Activated CD8-positive, alpha-beta memory T cell treated with anti-CD3 and anti-CD28 coated beads, Interleukin-2, amount 10 ng/mL, durations not matched to agents 7 days and 5 days (primary cell): ENCODE measurements around the gene AP4S1. TPM values are rescaled to one million over a fixed set of nuclear protein-coding genes. Genes with fewer than 3 reads are reported as not detected.
"Not testable (repeated sequence)": the region's sequence is repeated elsewhere in the genome, so short reads cannot be mapped to it uniquely, and the experiment has no call there.

Source experiments
- ATAC-seq: fragments of 150-1000 bp; cut with Tn5 transposase; one replicate; pipeline ENCODE4 v1.10.0; 2021; ENCODE audit warnings: moderate library complexity
- CTCF ChIA-PET: fragments of 350-600 bp; sonication (Branson Sonifier 250); formaldehyde crosslinking; loops from one replicate; lab custom pipeline; 2021; ENCODE audit warnings: antibody characterized with exemption; lab: Charles Lee
- DNase-seq: peaks from one replicate; pipeline ENCODE4 v3.0.0-alpha.2; 2020
- H3K27ac Mint-ChIP-seq: one replicate; pipeline ENCODE4 v1.8.0; 2021; ENCODE audit warnings: mild to moderate bottlenecking, mixed read lengths
- H3K27me3 Mint-ChIP-seq: one replicate; pipeline ENCODE4 v1.8.0; 2021; ENCODE audit warnings: mixed read lengths
- H3K36me3 Mint-ChIP-seq: one replicate; pipeline ENCODE4 v1.8.0; 2021; ENCODE audit warnings: mild to moderate bottlenecking, mixed read lengths
- H3K4me1 Mint-ChIP-seq: one replicate; pipeline ENCODE4 v1.8.0; 2021; ENCODE audit warnings: mixed read lengths
- H3K4me3 Mint-ChIP-seq: one replicate; pipeline ENCODE4 v1.8.0; 2021; ENCODE audit warnings: mild to moderate bottlenecking, moderate library complexity, mixed read lengths
- H3K9me3 Mint-ChIP-seq: one replicate; pipeline ENCODE4 v1.8.0; 2022; ENCODE audit warnings: low read depth, mixed read lengths
- total RNA-seq, 2 experiments: library from RNA; stranded (reverse); gene quantifications; one replicate each; pipeline ENCODE4 v1.2.3, GENCODE V29; 2021

The AP4S1 gene, protein sequence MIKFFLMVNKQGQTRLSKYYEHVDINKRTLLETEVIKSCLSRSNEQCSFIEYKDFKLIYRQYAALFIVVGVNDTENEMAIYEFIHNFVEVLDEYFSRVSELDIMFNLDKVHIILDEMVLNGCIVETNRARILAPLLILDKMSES
- 1 to 10 TPM; 4.7 to 4.9 TPM for total RNA-seq

- Mint-ChIP-seq H3K27me3 (no peaks in the 10 kb centered on the region), H3K4me1 (peaks cover 48% of the 10 kb centered on the region), H3K36me3 (peaks cover 22% of the 10 kb centered on the region), H3K9me3 (no peaks in the 10 kb centered on the region), H3K4me3 (peak within 1 kb of the TSS; percentile 90), H3K27ac (peak within 1 kb of the TSS; percentile 96)
- peak; percentile 66 for DNase-seq
- CTCF ChIA-PET, result interaction anchor here (1.4 to 1.9 kb wide), 2 partner anchors 91 to 103 kb away, joined by 3 to 5 read pairs; no protein-coding TSS in a partner anchor
- ATAC-seq, result peak; percentile 28
Observed at GRCh38 chr14:31025367-31026076, at the start of gene AP4S1. Gene AP4S1, plus strand, starts transcription at chr14:31025649. Its CDS starts 40,548 bp downstream, at chr14:31066197.

GRCh38 chr14:30977752-30978151 is 47.7 kb upstream of the AP4S1 start:
- peaks cover 5% of the 10 kb centered on the region for H3K36me3 Mint-ChIP-seq
- no peak for DNase-seq
- H3K27me3 Mint-ChIP-seq, result no peaks in the 10 kb centered on the region
- H3K4me1 Mint-ChIP-seq, result peaks cover 13% of the 10 kb centered on the region
- no peak overlapping the region for H3K27ac Mint-ChIP-seq
- CTCF ChIA-PET, result interaction anchor here (1.2 to 2.1 kb wide), 3 partner anchors 10 to 105 kb away, joined by 3 to 7 read pairs (median 6); no protein-coding TSS in a partner anchor
- H3K9me3 Mint-ChIP-seq, result no peaks in the 10 kb centered on the region
- H3K4me3 Mint-ChIP-seq, result no peak overlapping the region
- no peak for ATAC-seq

DNA sequence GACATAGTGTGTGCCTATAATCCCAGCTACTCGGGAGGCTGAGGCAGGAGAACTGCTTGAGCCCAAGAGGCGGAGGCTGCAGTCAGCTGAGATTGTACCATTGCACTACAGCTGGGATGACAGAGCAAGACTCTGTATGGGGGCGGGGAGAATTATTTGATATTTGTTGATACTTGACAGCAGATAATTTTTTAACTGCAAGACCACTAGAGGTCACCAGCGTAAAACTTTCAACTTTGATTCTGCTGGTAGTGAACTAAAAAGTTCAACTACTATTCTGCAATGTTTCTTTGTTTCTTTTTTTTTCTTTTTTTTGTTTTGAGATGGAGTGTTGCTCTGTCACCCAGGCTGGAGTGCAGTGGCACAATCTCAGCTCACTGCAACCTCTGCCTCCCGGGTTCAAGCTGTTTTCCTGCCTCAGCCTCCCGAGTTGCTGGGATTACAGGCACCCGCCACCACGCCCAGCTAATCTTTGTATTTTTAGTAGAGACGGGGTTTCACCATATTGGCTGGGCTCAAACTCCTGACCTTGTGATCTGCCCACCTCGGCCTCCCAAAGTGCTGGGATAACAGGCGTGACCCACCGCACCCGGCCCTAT is 45.2 kb upstream of the AP4S1 start:
- CTCF ChIA-PET, result interaction anchor here (1.2 to 2.6 kb wide), 8 partner anchors 10 to 376 kb away, joined by 3 to 6 read pairs (median 3); partner anchors contain the start of gene COCH
- H3K9me3 Mint-ChIP-seq, H3K27me3 Mint-ChIP-seq, H3K4me1 Mint-ChIP-seq, H3K4me3 Mint-ChIP-seq, H3K36me3 Mint-ChIP-seq, H3K27ac Mint-ChIP-seq: not testable (repeated sequence)
- DNase-seq, result peak; percentile 45
- ATAC-seq, result peak; percentile 72

DNA sequence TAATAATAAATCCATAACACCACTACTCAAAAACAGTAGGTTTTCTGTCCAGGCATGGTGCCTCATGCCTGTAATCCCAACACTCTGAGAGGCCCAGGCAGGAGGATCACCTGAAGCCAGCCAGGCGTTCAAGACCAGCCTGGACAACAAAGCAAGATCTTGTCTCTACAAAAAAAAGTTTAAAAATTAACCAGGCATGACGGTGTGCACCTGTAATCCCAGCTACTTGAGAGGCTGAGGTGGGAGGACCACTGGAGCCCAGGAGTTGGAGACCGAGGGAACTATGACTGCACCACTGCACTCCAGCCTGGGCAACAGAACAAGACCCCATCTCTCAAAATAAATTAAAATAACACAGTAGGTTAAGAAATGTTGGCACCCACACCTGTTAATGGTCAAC is 44.5 kb upstream of the AP4S1 start:
- Mint-ChIP-seq H3K4me1 (peaks cover 2% of the 10 kb centered on the region), H3K27ac (no peak overlapping the region), H3K9me3 (no peaks in the 10 kb centered on the region), H3K27me3 (no peaks in the 10 kb centered on the region), H3K36me3 (peaks cover 2% of the 10 kb centered on the region), H3K4me3 (no peak overlapping the region)
- ATAC-seq, result no peak
- CTCF ChIA-PET, result interaction anchor here (1.3 to 2.6 kb wide), 4 partner anchors 10 to 375 kb away, joined by 3 to 6 read pairs (median 4); no protein-coding TSS in a partner anchor
- DNase-seq, result no peak

- Mint-ChIP-seq H3K9me3 (no peaks in the 10 kb centered on the region), H3K4me3 (no peak overlapping the region), H3K4me1 (peaks cover 1% of the 10 kb centered on the region), H3K36me3 (no peaks in the 10 kb centered on the region), H3K27me3 (no peaks in the 10 kb centered on the region), H3K27ac (no peak overlapping the region)
- CTCF ChIA-PET, result interaction anchor here (1.0 to 1.5 kb wide), 2 partner anchors 13 to 69 kb away, joined by 3 read pairs; no protein-coding TSS in a partner anchor
- ATAC-seq (no peak), DNase-seq (no peak)
Observed at GRCh38 chr14:30982533-30982932, 42.9 kb upstream of the AP4S1 start.

- ATAC-seq (no peak), DNase-seq (no peak)
- no peaks in the 10 kb centered on the region for H3K36me3 Mint-ChIP-seq
- CTCF ChIA-PET, result interaction anchor here (1.0 kb wide), 1 partner anchor 8 kb away, joined by 3 read pairs; no protein-coding TSS in a partner anchor
- no peaks in the 10 kb centered on the region for H3K27me3 Mint-ChIP-seq
- H3K9me3 Mint-ChIP-seq, result no peaks in the 10 kb centered on the region
- peaks cover 1% of the 10 kb centered on the region for H3K4me1 Mint-ChIP-seq
- no peak overlapping the region for H3K4me3 Mint-ChIP-seq
- H3K27ac Mint-ChIP-seq, result no peak overlapping the region
Observed at GRCh38 chr14:30983858-30984257, 41.6 kb upstream of the AP4S1 start.

DNA sequence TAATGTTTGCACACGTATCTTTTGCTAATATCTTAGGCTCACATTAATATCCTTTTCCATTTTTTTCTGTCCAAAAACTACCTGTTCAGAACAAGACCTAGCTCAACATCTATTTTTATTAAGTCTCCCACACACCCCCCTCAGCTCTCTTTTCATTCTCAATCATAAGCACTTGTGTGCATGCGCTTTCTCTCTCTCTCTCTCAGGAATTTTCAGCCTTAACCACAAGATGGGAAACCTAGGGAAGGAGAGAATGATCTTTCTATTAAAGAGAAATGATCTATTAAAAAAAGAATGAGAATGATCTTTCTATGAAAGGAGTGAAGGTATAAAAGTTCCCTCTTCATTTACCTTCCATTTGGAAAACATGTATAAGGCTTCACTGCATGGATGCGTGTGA is 39.7 kb upstream of the AP4S1 start:
- no peaks in the 10 kb centered on the region for H3K9me3 Mint-ChIP-seq
- H3K4me3 Mint-ChIP-seq, result no peak overlapping the region
- no peaks in the 10 kb centered on the region for H3K27me3 Mint-ChIP-seq
- no peak overlapping the region for H3K27ac Mint-ChIP-seq
- DNase-seq (no peak), ATAC-seq (no peak)
- peaks cover 1% of the 10 kb centered on the region for H3K4me1 Mint-ChIP-seq
- peaks cover 5% of the 10 kb centered on the region for H3K36me3 Mint-ChIP-seq
- CTCF ChIA-PET, result no interaction called here

- H3K27ac Mint-ChIP-seq, result no peak overlapping the region
- H3K9me3 Mint-ChIP-seq, result no peaks in the 10 kb centered on the region
- CTCF ChIA-PET, result interaction anchor here (1.2 to 1.9 kb wide), 2 partner anchors 7 to 10 kb away, joined by 4 to 6 read pairs; no protein-coding TSS in a partner anchor
- H3K4me1 Mint-ChIP-seq, result peaks cover 4% of the 10 kb centered on the region
- DNase-seq (no peak), ATAC-seq (no peak)
- peaks cover 8% of the 10 kb centered on the region for H3K36me3 Mint-ChIP-seq
- H3K27me3 Mint-ChIP-seq, result no peaks in the 10 kb centered on the region
- H3K4me3 Mint-ChIP-seq, result no peak overlapping the region
Observed at GRCh38 chr14:30988509-30988908, 36.9 kb upstream of the AP4S1 start.

DNA sequence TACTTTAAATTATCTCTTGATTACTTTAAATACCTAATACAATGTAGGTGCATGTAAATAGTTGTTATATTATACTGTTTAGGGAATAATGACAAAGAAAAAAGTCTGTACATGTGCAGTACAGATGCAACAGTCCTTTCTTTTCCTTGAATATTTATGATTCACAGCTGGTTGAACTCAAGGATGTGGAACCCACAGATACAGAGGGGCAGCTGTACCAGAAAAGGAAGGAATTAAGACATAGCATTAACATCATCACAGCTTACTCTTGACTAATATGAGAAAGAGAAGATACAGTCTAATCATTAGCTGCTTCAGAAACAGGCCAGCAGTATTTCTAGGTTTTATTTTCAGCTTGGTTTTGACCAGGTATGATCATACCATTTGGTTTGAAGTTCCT is 34.7 kb upstream of the AP4S1 start:
- DNase-seq (no peak), ATAC-seq (no peak)
- no peaks in the 10 kb centered on the region for H3K9me3 Mint-ChIP-seq
- no peak overlapping the region for H3K4me3 Mint-ChIP-seq
- H3K27me3 Mint-ChIP-seq, result no peaks in the 10 kb centered on the region
- H3K4me1 Mint-ChIP-seq, result peaks cover 15% of the 10 kb centered on the region
- CTCF ChIA-PET, result interaction anchor here (1.3 kb wide), 1 partner anchor 10 kb away, joined by 4 read pairs; no protein-coding TSS in a partner anchor
- peaks cover 9% of the 10 kb centered on the region for H3K36me3 Mint-ChIP-seq
- H3K27ac Mint-ChIP-seq, result no peak overlapping the region

DNA sequence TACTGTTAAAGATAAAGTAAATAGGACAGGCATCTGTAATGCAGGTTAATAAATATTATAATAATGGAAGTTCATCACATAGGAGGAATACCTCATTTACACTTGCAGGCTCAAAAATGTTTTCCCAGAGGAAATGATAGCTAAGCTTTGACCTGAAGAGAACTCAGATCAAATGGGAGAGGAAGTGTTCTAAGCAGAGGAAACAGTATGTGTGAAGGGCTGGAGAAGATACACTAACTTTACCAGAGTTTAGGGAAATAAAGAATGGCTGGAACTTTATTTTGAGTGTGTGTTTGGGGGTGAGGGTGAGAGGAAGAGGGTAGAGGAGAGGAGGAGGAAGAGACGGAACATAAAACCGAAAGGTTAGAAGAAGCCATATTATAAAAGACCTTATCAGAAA is 34.0 kb upstream of the AP4S1 start:
- DNase-seq (no peak), ATAC-seq (no peak)
- no peak overlapping the region for H3K4me3 Mint-ChIP-seq
- no peak overlapping the region for H3K27ac Mint-ChIP-seq
- peaks cover 18% of the 10 kb centered on the region for H3K4me1 Mint-ChIP-seq
- no peaks in the 10 kb centered on the region for H3K27me3 Mint-ChIP-seq
- no peaks in the 10 kb centered on the region for H3K9me3 Mint-ChIP-seq
- CTCF ChIA-PET, result interaction anchor here (1.3 kb wide), 2 partner anchors 8 to 10 kb away, joined by 3 to 4 read pairs; no protein-coding TSS in a partner anchor
- H3K36me3 Mint-ChIP-seq, result peaks cover 9% of the 10 kb centered on the region

DNA sequence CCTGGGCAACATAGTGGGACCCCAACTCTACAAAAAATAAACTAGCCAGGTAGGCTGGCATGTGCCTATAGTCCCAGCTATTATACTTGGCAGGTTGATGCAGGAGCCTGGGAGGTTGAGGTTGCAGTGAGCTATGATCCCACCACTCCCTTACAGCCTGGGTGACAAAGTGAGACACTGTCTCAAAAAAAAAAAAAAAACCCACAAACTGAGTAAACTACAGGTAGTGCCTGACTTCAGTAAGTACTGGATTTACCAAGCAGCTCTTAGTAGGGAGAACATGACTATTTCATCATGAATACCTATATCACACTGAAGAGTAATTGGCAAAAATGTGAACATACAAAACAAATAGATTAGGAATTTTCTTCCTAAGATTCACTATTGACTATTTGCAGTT is 32.4 kb upstream of the AP4S1 start:
- no peaks in the 10 kb centered on the region for H3K27me3 Mint-ChIP-seq
- no peak overlapping the region for H3K4me3 Mint-ChIP-seq
- H3K4me1 Mint-ChIP-seq, result peaks cover 17% of the 10 kb centered on the region
- H3K36me3 Mint-ChIP-seq, result peaks cover 20% of the 10 kb centered on the region
- CTCF ChIA-PET, result interaction anchor here (1.3 kb wide), 1 partner anchor 17 kb away, joined by 3 read pairs; no protein-coding TSS in a partner anchor
- DNase-seq (no peak), ATAC-seq (no peak)
- no peak overlapping the region for H3K27ac Mint-ChIP-seq
- H3K9me3 Mint-ChIP-seq, result peaks cover 3% of the 10 kb centered on the region

GRCh38 chr14:30994681-30995620 is 30.5 kb upstream of the AP4S1 start:
- ATAC-seq (no peak), DNase-seq (no peak)
- H3K9me3 Mint-ChIP-seq, result peaks cover 6% of the 10 kb centered on the region
- no peaks in the 10 kb centered on the region for H3K27me3 Mint-ChIP-seq
- H3K27ac Mint-ChIP-seq, result no peak overlapping the region
- H3K4me1 Mint-ChIP-seq, result peaks cover 17% of the 10 kb centered on the region
- CTCF ChIA-PET, result interaction anchor here (1.2 to 1.3 kb wide), 4 partner anchors 7 to 25 kb away, joined by 3 to 4 read pairs (median 3); no protein-coding TSS in a partner anchor
- H3K36me3 Mint-ChIP-seq, result peaks cover 27% of the 10 kb centered on the region
- H3K4me3 Mint-ChIP-seq, result no peak overlapping the region
